Liver (tissue), 3 donors: ENCODE results near the gene SCARF1.

Experiments used
- RAD21 ChIP-seq, 2 donors: IDR thresholded peaks; 2 replicates each; pipeline ENCODE4 v1.6.1; 2016; ENCODE audit warnings: antibody characterized with exemption in 2 of 2, mild to moderate bottlenecking in 2 of 2
- SP1 ChIP-seq: IDR thresholded peaks from 2 replicates; pipeline ENCODE4 v1.6.1; 2018; ENCODE audit warnings: antibody characterized with exemption, mild to moderate bottlenecking
- TF ChIP-seq, protein P1 (sequence below): fragments of 150-350 bp; IDR thresholded peaks from 2 replicates; pipeline ENCODE4 v1.5.1; 2017; ENCODE audit warnings: improper control_type of control experiment, low read depth, low read length; ENCODE audit not compliant: missing input control
- TF ChIP-seq, protein P2 (sequence below): IDR thresholded peaks from 2 replicates; pipeline ENCODE4 v1.6.1; 2016; ENCODE audit warnings: antibody characterized with exemption
- donor health status: healthy.
- donor health status: healthy.

DNA sequence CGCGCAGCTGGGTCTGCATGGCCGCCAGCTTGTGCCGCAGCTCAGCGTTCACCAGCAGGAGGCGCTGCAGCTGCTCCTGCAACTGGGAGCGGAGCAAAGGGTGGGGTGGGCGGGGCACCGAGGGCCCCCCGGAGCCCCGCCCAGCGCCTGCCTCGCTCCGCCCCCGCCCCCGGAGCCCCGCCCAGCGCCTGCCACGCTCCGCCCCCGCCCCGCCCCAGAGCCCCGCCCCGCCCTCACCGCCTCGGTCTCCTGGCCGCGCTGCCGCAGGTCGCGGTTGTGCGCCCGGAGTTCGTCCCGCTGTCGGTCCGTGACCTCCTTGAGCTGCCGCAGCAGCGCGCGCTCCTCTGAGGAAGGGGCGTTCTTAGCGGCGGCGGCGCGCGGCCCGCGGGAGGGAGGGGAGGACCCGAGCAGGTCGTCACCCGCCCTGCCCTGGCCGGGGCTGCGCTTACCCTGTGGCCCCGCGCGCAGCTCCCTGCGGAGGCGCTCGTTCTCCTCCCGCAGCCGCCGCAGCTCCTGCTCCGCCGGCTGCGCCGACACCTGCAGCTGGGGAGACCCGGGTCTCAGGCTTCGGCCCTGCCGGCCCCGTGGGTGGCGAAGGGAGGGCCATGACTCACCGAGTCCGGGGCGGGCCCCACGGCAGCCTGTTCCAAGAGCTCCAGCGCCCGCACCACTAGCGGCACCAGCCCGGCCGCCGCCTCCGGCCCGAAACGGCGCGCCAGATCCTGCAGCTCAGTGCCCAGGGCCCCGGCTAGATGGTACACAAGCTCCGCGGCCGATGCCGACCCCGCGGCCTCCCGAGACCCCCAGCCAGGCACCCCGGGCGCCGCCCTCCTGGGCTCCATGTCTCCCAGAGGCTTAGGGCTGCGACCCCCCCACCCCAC, 3.7 kb upstream of the SCARF1 start:
- TF ChIP-seq, protein P1, sequence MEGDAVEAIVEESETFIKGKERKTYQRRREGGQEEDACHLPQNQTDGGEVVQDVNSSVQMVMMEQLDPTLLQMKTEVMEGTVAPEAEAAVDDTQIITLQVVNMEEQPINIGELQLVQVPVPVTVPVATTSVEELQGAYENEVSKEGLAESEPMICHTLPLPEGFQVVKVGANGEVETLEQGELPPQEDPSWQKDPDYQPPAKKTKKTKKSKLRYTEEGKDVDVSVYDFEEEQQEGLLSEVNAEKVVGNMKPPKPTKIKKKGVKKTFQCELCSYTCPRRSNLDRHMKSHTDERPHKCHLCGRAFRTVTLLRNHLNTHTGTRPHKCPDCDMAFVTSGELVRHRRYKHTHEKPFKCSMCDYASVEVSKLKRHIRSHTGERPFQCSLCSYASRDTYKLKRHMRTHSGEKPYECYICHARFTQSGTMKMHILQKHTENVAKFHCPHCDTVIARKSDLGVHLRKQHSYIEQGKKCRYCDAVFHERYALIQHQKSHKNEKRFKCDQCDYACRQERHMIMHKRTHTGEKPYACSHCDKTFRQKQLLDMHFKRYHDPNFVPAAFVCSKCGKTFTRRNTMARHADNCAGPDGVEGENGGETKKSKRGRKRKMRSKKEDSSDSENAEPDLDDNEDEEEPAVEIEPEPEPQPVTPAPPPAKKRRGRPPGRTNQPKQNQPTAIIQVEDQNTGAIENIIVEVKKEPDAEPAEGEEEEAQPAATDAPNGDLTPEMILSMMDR = peak; percentile 96
- TF ChIP-seq SP1 (peak; percentile 36), RAD21 (IDR thresholded peaks at IDR 0.05) (peak; percentile 68 to 77)
- TF ChIP-seq, protein P2, sequence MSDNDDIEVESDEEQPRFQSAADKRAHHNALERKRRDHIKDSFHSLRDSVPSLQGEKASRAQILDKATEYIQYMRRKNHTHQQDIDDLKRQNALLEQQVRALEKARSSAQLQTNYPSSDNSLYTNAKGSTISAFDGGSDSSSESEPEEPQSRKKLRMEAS = no peak
